Neural crest cell (in vitro differentiated cells): ENCODE data around the gene PRKAR1B. TPM values are rescaled to one million over a fixed set of nuclear protein-coding genes. Genes with fewer than 3 reads are reported as not detected.
"Not testable (repeated sequence)": the region's sequence is repeated elsewhere in the genome, so short reads cannot be mapped to it uniquely, and the experiment has no call there.

Experiments used
- DNase-seq: peaks from one replicate; pipeline ENCODE4 v3.0.0; 2021; ENCODE audit warnings: low read depth, mixed read lengths, low spot score
- H3K27ac Mint-ChIP-seq: one replicate; pipeline ENCODE4 v1.8.0; 2021; ENCODE audit warnings: mild to moderate bottlenecking, mixed read lengths; ENCODE audit not compliant: unreplicated experiment
- H3K27me3 Mint-ChIP-seq: 2 replicates; pipeline ENCODE4 v1.8.0; 2021; ENCODE audit warnings: low read depth, mild to moderate bottlenecking, mixed read lengths
- H3K36me3 Mint-ChIP-seq: 2 replicates; pipeline ENCODE4 v1.8.0; 2021; ENCODE audit warnings: low read depth, mild to moderate bottlenecking, mixed read lengths
- H3K4me1 Mint-ChIP-seq: 2 replicates; pipeline ENCODE4 v1.8.0; 2021; ENCODE audit warnings: mixed read lengths
- H3K4me3 Mint-ChIP-seq: one replicate; pipeline ENCODE4 v1.8.0; 2021; ENCODE audit warnings: mild to moderate bottlenecking, mixed read lengths
- H3K9me3 Mint-ChIP-seq: 2 replicates; pipeline ENCODE4 v1.8.0; 2021; ENCODE audit warnings: mixed read lengths
- total RNA-seq: library from RNA; stranded (reverse); gene quantifications from 2 replicates; pipeline ENCODE4 v1.2.1, GENCODE V29; 2021
- TF ChIP-seq, protein P1 (sequence below): fragments of 200-600 bp; sonication (generic); conservative IDR thresholded peaks from 2 replicates; pipeline ENCODE4 v1.5.0; 2021; ENCODE audit warnings: antibody characterized with exemption, mild to moderate bottlenecking

The PRKAR1B gene
- total RNA-seq, 1 donor from 2014 or later, result 9.5 TPM

- TF ChIP-seq, protein P1, sequence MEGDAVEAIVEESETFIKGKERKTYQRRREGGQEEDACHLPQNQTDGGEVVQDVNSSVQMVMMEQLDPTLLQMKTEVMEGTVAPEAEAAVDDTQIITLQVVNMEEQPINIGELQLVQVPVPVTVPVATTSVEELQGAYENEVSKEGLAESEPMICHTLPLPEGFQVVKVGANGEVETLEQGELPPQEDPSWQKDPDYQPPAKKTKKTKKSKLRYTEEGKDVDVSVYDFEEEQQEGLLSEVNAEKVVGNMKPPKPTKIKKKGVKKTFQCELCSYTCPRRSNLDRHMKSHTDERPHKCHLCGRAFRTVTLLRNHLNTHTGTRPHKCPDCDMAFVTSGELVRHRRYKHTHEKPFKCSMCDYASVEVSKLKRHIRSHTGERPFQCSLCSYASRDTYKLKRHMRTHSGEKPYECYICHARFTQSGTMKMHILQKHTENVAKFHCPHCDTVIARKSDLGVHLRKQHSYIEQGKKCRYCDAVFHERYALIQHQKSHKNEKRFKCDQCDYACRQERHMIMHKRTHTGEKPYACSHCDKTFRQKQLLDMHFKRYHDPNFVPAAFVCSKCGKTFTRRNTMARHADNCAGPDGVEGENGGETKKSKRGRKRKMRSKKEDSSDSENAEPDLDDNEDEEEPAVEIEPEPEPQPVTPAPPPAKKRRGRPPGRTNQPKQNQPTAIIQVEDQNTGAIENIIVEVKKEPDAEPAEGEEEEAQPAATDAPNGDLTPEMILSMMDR, result no peak
- Mint-ChIP-seq H3K4me1 (peaks cover 6% of the 10 kb centered on the region), H3K27ac (no peak overlapping the region), H3K4me3 (no peak overlapping the region), H3K36me3 (peaks cover 25% of the 10 kb centered on the region), H3K27me3 (no peaks in the 10 kb centered on the region), H3K9me3 (peaks cover 19% of the 10 kb centered on the region)
- no peak for DNase-seq
Measured at GRCh38 chr7:620056-620455, 107.0 kb downstream of the PRKAR1B start.

DNA sequence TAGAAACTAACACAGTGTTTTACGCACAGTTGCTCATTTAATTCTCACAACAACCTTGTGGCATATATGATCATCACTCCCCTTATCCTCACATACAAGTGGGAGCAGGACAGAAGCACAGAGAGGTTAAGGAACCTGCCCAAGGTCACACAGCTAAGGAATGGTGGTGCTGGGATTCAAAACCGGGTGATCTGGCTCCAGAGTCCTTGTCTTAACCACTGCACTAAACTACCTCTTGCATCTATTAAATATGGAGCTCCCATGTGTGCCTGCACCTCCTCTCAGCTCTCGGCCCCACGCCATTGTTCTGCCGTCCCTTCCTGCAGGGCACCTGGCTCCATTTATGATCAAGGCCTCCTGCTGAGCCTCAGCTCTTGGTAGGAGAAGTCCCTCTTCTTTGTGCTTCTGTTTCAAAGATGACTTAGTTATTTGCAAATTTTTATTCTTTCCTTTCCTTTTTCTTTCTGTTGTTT, 107.7 kb downstream of the PRKAR1B start:
- no peak overlapping the region for H3K27ac Mint-ChIP-seq

DNA sequence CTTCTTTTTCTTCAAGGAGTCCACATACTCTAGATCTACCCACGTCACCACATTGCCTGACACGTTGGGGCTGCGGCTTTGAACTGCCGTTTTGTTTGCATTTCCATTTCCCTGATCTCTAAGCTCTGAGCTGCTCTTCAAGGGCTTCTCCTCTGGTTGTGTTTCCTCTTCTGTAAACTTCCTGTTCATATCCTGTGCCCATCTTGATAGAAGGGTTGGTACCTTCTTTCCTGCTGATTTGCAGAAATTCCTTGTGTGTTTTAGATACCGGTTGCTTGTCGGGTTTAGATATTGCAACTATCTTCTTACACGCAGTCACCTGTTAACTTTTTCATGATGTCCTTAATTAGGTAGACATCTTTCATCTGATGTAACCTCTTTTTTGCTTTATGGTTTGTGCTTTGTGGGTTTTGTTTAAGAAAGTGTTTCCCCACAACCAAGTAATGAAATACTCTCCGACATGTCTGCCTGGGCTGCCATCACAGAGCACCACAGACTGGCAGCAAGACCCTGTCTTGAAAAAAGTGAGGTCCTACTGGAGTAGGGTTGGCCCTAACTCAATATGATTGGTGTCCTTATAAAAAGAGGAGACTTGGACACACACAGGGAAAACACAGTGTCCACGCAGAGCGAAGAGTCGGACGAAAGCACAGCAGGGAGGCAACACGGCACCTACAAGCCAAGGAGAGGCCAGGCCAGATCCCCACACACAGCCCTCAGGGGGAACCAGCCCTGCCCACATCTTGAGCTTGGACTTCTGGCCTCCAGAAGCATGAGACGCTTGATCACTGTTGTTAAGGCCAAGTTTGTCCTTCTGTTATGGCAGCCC, 108.3 kb downstream of the PRKAR1B start:
- TF ChIP-seq, protein P1, result no peak
- Mint-ChIP-seq H3K27ac (peak overlapping the region; percentile 6), H3K36me3 (peaks cover 20% of the 10 kb centered on the region), H3K27me3 (no peaks in the 10 kb centered on the region), H3K9me3 (peaks cover 11% of the 10 kb centered on the region), H3K4me3 (no peak overlapping the region), H3K4me1 (peaks cover 6% of the 10 kb centered on the region)
- no peak for DNase-seq

More for the DNA sequence above, 107.7 kb downstream of the PRKAR1B start:
- no peak for DNase-seq
- H3K4me3 Mint-ChIP-seq, result no peak overlapping the region
- TF ChIP-seq, protein P1, result no peak
- peaks cover 12% of the 10 kb centered on the region for H3K9me3 Mint-ChIP-seq
- peaks cover 20% of the 10 kb centered on the region for H3K36me3 Mint-ChIP-seq
- peaks cover 6% of the 10 kb centered on the region for H3K4me1 Mint-ChIP-seq
- no peaks in the 10 kb centered on the region for H3K27me3 Mint-ChIP-seq

GRCh38 chr7:617614-618538, 109.2 kb downstream of the PRKAR1B start:
- no peak overlapping the region for H3K4me3 Mint-ChIP-seq
- TF ChIP-seq, protein P1, result no peak
- H3K4me1 Mint-ChIP-seq, result peaks cover 6% of the 10 kb centered on the region
- peaks cover 6% of the 10 kb centered on the region for H3K9me3 Mint-ChIP-seq
- no peak overlapping the region for H3K27ac Mint-ChIP-seq
- no peak for DNase-seq
- peaks cover 15% of the 10 kb centered on the region for H3K36me3 Mint-ChIP-seq
- H3K27me3 Mint-ChIP-seq, result no peaks in the 10 kb centered on the region

- Mint-ChIP-seq H3K9me3 (peaks cover 5% of the 10 kb centered on the region), H3K4me1 (peaks cover 20% of the 10 kb centered on the region), H3K4me3 (no peak overlapping the region), H3K36me3 (peaks cover 3% of the 10 kb centered on the region), H3K27me3 (no peaks in the 10 kb centered on the region), H3K27ac (no peak overlapping the region)
- DNase-seq, result no peak
- TF ChIP-seq, protein P1, result no peak
Measured at GRCh38 chr7:613442-614140, 113.5 kb downstream of the PRKAR1B start.

DNA sequence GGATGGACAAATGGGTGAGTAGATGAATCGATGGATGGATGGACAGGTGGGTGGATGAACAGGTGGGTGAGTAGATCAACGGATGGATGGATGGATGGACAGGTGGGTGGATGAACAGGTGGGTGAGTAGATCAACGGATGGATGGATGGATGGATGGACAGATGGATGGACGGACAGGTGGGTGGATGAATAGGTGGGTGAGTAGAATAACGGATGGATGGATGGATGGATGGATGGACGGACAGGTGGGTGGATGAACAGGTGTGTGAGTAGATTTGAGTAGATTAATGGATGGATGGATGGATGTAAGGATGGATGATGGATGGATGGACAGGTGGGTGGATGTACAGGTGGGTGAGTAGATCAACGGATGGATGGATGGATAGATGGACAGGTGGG, 115.2 kb downstream of the PRKAR1B start:
- not testable (repeated sequence) for H3K4me3 Mint-ChIP-seq

More for the DNA sequence above, 115.2 kb downstream of the PRKAR1B start:
- H3K9me3 Mint-ChIP-seq, H3K36me3 Mint-ChIP-seq, H3K27me3 Mint-ChIP-seq, H3K27ac Mint-ChIP-seq, DNase-seq: not testable (repeated sequence)
- peaks cover 32% of the 10 kb centered on the region for H3K4me1 Mint-ChIP-seq
